Measurements from ENCODE around the gene KRTAP5-1. TPM values are rescaled to one million over a fixed set of nuclear protein-coding genes. Genes with fewer than 3 reads are reported as not detected.
"Not testable (repeated sequence)": the region's sequence is repeated elsewhere in the genome, so short reads cannot be mapped to it uniquely, and the experiment has no call there.

KRTAP5-1 gene
- total RNA-seq (2022), result not detected in 2 replicates
- Bru-seq, nascent RNA, result not detected
- BruChase-seq, experiment 1, labeled RNA remaining after a 6-hour chase, result not detected
- BruChase-seq, experiment 2, labeled RNA remaining after a 2-hour chase, result not detected
- long read RNA-seq, result 0 reads

GRCh38 chr11:1584661-1585370 lies at the start of gene KRTAP5-1:
Gene KRTAP5-1, minus strand, starts transcription at chr11:1585283. Its CDS starts 34 bp downstream, at chr11:1585249.
- POLR2A ChIA-PET; BruUV-seq (replicated peaks); H3K4me3 Mint-ChIP-seq (ENCODE audit: unreplicated experiment); H3K36me3 Mint-ChIP-seq (ENCODE audit: insufficient read depth, unreplicated experiment); intact Hi-C loops (cut with micrococcal nuclease); H3K9me3 Mint-ChIP-seq (ENCODE audit: unreplicated experiment); H3K4me1 Mint-ChIP-seq (ENCODE audit: insufficient read depth, unreplicated experiment); H3K27ac Mint-ChIP-seq (ENCODE audit: low read depth, unreplicated experiment); DNase-seq (ENCODE audit: unreplicated experiment): not testable (repeated sequence)
- peaks cover 11% of the 10 kb centered on the region for H3K27me3 Mint-ChIP-seq (ENCODE audit: insufficient read depth, unreplicated experiment)
- CTCF ChIA-PET, result interaction anchor here (2.5 kb wide), 1 partner anchor 10 kb away, joined by 8 read pairs; no protein-coding TSS in a partner anchor

- H3K27ac Mint-ChIP-seq (ENCODE audit: low read depth, unreplicated experiment), result no peak overlapping the region
- CTCF ChIA-PET, result interaction anchor here (0.6 to 1.1 kb wide), 2 partner anchors 39 to 370 kb away, joined by 3 read pairs; no protein-coding TSS in a partner anchor
Measured at GRCh38 chr11:1633864-1634263, 48.8 kb upstream of the KRTAP5-1 start.

GRCh38 chr11:1632053-1632714 lies 47.1 kb upstream of the KRTAP5-1 start:
- ChIA-PET CTCF (interaction anchor here (0.6 to 2.2 kb wide), 4 partner anchors 8 to 520 kb away, joined by 3 to 11 read pairs (median 6); no protein-coding TSS in a partner anchor), POLR2A (interaction anchor here (0.5 to 0.7 kb wide), 2 partner anchors 115 to 514 kb away, joined by 3 read pairs; no protein-coding TSS in a partner anchor)
- Mint-ChIP-seq H3K27ac (ENCODE audit: low read depth, unreplicated experiment) (no peak overlapping the region), H3K9me3 (ENCODE audit: unreplicated experiment) (no peaks in the 10 kb centered on the region), H3K27me3 (ENCODE audit: insufficient read depth, unreplicated experiment) (peaks cover 77% of the 10 kb centered on the region), H3K4me1 (ENCODE audit: insufficient read depth, unreplicated experiment) (peaks cover 5% of the 10 kb centered on the region), H3K36me3 (ENCODE audit: insufficient read depth, unreplicated experiment) (no peaks in the 10 kb centered on the region), H3K4me3 (ENCODE audit: unreplicated experiment) (no peak overlapping the region)
- no peak for DNase-seq (ENCODE audit: unreplicated experiment)
- TF ChIP-seq CTCF (IDR thresholded peaks at IDR 0.05; ENCODE audit: unreplicated experiment), result no peak
- BruUV-seq (replicated peaks), result no TSS peak
- intact Hi-C loops (cut with micrococcal nuclease), result no loop called here

More at GRCh38 chr11:1633864-1634263, 48.8 kb upstream of the KRTAP5-1 start:
- intact Hi-C loops (cut with micrococcal nuclease), result no loop called here
- TF ChIP-seq CTCF (IDR thresholded peaks at IDR 0.05; ENCODE audit: unreplicated experiment), result no peak
- Mint-ChIP-seq H3K36me3 (ENCODE audit: insufficient read depth, unreplicated experiment) (no peaks in the 10 kb centered on the region), H3K9me3 (ENCODE audit: unreplicated experiment) (no peaks in the 10 kb centered on the region), H3K27me3 (ENCODE audit: insufficient read depth, unreplicated experiment) (peaks cover 80% of the 10 kb centered on the region), H3K4me3 (ENCODE audit: unreplicated experiment) (no peak overlapping the region), H3K4me1 (ENCODE audit: insufficient read depth, unreplicated experiment) (peaks cover 5% of the 10 kb centered on the region)
- POLR2A ChIA-PET, result no interaction called here
- no peak for DNase-seq (ENCODE audit: unreplicated experiment)
- BruUV-seq (replicated peaks), result no TSS peak

- no TSS peak for BruUV-seq (replicated peaks)
- intact Hi-C loops (cut with micrococcal nuclease), result no loop called here
- CTCF ChIA-PET, result interaction anchor here (0.5 to 2.2 kb wide), 9 partner anchors 9 to 1000 kb away, joined by 3 to 11 read pairs (median 3); no protein-coding TSS in a partner anchor
Measured at GRCh38 chr11:1631066-1631568, 46.0 kb upstream of the KRTAP5-1 start.

More at GRCh38 chr11:1631066-1631568, 46.0 kb upstream of the KRTAP5-1 start:
- POLR2A ChIA-PET, result no interaction called here
- H3K27me3 Mint-ChIP-seq (ENCODE audit: insufficient read depth, unreplicated experiment), result peaks cover 79% of the 10 kb centered on the region
- H3K9me3 Mint-ChIP-seq (ENCODE audit: unreplicated experiment), result no peaks in the 10 kb centered on the region
- TF ChIP-seq CTCF (IDR thresholded peaks at IDR 0.05; ENCODE audit: unreplicated experiment), result no peak
- no peak overlapping the region for H3K27ac Mint-ChIP-seq (ENCODE audit: low read depth, unreplicated experiment)
- no peak for DNase-seq (ENCODE audit: unreplicated experiment)
- no peaks in the 10 kb centered on the region for H3K36me3 Mint-ChIP-seq (ENCODE audit: insufficient read depth, unreplicated experiment)
- no peak overlapping the region for H3K4me3 Mint-ChIP-seq (ENCODE audit: unreplicated experiment)
- peaks cover 5% of the 10 kb centered on the region for H3K4me1 Mint-ChIP-seq (ENCODE audit: insufficient read depth, unreplicated experiment)
